ENCODE data around the gene CALCR. TPM values are rescaled to one million over a fixed set of nuclear protein-coding genes. Genes with fewer than 3 reads are reported as not detected.

Gene CALCR
- total and polyA plus RNA-seq, 9 donors = 5.1 to 12.5 (median 9.5) TPM

DNA sequence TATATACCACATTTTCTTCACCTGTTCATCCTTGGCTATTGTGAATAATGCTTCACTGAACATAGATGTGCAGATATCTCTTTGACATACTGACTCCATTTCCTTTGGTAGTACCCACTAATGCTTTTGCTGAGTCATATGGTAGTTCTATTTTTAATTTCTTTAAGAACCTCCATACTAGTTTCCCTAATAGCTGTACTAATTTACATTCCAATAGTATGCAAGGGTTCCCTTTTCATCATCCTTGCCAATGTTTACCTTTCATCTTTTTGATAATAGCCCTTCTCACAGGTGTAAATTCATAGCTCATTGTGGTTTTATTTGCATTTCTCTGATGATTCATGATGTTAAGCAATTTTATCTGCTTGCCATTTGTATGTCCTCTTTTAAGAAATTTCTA is 159.9 kb downstream of the CALCR start:
- Histone ChIP-seq H3K27ac (ENCODE audit: low read length) (no peak overlapping the region), H3K36me3 (ENCODE audit: control insufficient read depth, insufficient read depth, low read length) (no peaks in the 10 kb centered on the region)

DNA sequence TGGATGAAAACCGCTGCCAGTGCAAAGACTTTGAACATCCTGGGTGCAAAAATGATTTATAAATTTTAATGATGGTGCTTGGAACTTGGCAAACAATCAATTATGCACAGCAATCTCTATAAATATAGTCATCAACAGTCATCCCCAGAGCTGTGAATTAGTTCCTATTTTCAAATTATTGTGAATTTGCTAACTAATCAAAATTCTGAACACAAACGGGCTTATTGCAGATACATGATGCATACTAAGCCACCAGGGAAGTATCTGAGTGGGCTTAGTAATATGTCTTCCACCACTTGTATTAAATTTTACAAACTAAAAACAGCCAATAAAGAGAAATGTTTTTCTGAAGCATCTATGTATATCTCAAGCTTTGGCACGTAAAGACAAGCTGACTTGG is 165.2 kb downstream of the CALCR start:
- no peaks in the 10 kb centered on the region for H3K36me3 ChIP-seq (ENCODE audit: control insufficient read depth, insufficient read depth, low read length)

More for the DNA sequence above, 159.9 kb downstream of the CALCR start:
- Histone ChIP-seq H3K27me3 (ENCODE audit: control insufficient read depth, insufficient read depth, low read length) (no peaks in the 10 kb centered on the region), H3K4me3 (ENCODE audit: low read length) (no peak overlapping the region), H3K4me1 (ENCODE audit: control insufficient read depth, insufficient read depth, low read length) (no peaks in the 10 kb centered on the region), H3K9me3 (replicated peaks; ENCODE audit: control insufficient read depth, low read depth, low read length) (no peaks in the 10 kb centered on the region)
- no peak for DNase-seq

DNA sequence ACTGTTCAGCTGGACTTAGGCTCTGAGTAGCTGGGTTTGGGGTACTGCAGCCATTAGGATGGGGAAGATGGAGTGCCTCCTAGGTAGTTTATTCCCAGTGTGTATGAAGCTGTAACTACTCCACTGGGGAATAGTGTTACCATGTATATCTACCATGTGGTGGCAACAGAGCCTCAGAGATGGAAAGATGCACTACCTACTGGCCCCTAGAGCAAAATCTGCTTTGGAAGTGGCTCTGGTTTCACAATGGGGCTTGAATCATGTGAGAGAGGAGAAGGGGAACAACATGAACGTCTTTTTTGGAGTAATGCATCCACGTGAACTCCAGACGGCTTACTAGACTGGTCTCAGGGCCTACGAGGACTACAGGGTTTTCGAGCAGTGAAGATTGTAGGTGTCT is 167.3 kb downstream of the CALCR start:
- Histone ChIP-seq H3K9me3 (replicated peaks; ENCODE audit: control insufficient read depth, low read depth, low read length) (no peaks in the 10 kb centered on the region), H3K4me1 (ENCODE audit: control insufficient read depth, insufficient read depth, low read length) (no peaks in the 10 kb centered on the region), H3K4me3 (ENCODE audit: low read length) (no peak overlapping the region), H3K27ac (ENCODE audit: low read length) (no peak overlapping the region), H3K36me3 (ENCODE audit: control insufficient read depth, insufficient read depth, low read length) (no peaks in the 10 kb centered on the region), H3K27me3 (ENCODE audit: control insufficient read depth, insufficient read depth, low read length) (no peaks in the 10 kb centered on the region)
- 95% methylated on average over 5 of the region's 5 CpGs for WGBS (ENCODE audit: insufficient coverage)
- DNase-seq = peak; percentile 3

More for the DNA sequence above, 165.2 kb downstream of the CALCR start:
- no peak for DNase-seq
- Histone ChIP-seq H3K4me3 (ENCODE audit: low read length) (no peak overlapping the region), H3K27me3 (ENCODE audit: control insufficient read depth, insufficient read depth, low read length) (no peaks in the 10 kb centered on the region), H3K9me3 (replicated peaks; ENCODE audit: control insufficient read depth, low read depth, low read length) (no peaks in the 10 kb centered on the region), H3K27ac (ENCODE audit: low read length) (no peak overlapping the region), H3K4me1 (ENCODE audit: control insufficient read depth, insufficient read depth, low read length) (no peaks in the 10 kb centered on the region)
- WGBS (ENCODE audit: insufficient coverage) = 67% methylated on average over 1 of the region's 3 CpGs

DNA sequence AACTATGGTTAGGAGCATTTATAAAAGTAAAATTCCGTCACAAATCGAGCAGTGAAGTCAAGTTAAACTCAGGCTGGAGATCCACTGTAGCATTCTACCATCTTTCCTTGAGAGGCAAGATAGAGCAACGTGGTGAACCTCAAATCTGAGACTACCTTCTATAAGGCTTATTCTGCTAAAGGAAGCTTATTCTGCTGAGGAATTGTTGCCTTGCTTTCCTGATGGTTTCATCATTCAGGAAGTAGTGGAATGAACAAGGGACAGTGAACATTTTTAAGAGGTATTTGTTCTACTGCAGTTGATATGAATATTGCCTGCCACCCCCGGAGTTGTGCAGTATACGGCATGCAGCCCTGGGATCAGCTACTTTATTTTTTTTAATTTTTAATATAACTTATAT is 171.6 kb downstream of the CALCR start:
- Histone ChIP-seq H3K9me3 (replicated peaks; ENCODE audit: control insufficient read depth, low read depth, low read length) (no peaks in the 10 kb centered on the region), H3K4me3 (ENCODE audit: low read length) (no peak overlapping the region), H3K4me1 (ENCODE audit: control insufficient read depth, insufficient read depth, low read length) (no peaks in the 10 kb centered on the region), H3K27ac (ENCODE audit: low read length) (no peak overlapping the region), H3K27me3 (ENCODE audit: control insufficient read depth, insufficient read depth, low read length) (no peaks in the 10 kb centered on the region), H3K36me3 (ENCODE audit: control insufficient read depth, insufficient read depth, low read length) (no peaks in the 10 kb centered on the region)
- 80% methylated on average over 1 of the region's 5 CpGs for WGBS (ENCODE audit: insufficient coverage)
- no peak for DNase-seq

DNA sequence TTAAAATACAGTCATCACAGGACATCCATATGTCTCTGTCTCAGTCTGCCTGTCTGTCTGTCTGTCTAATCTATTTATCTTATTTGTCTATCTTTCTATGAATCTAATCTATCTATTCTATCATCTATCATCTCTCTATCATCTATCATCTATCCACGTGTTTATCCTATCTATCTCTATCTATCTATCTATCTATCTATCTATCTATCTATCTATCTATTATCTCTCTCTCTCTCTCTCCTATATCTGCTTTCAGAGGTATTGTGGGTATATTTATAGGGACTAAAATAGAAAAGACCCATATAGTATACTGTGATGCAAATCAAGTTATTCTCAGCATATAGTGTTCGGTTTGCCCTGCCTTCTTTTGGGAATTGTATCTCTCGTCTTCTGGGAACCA is 174.9 kb downstream of the CALCR start:
- 83% methylated on average over 1 of the region's 3 CpGs for WGBS (ENCODE audit: insufficient coverage)
- H3K4me3 ChIP-seq (ENCODE audit: low read length) = no peak overlapping the region
- no peaks in the 10 kb centered on the region for H3K27me3 ChIP-seq (ENCODE audit: control insufficient read depth, insufficient read depth, low read length)
- no peaks in the 10 kb centered on the region for H3K9me3 ChIP-seq (replicated peaks; ENCODE audit: control insufficient read depth, low read depth, low read length)
- no peak for DNase-seq
- no peaks in the 10 kb centered on the region for H3K36me3 ChIP-seq (ENCODE audit: control insufficient read depth, insufficient read depth, low read length)
- no peak overlapping the region for H3K27ac ChIP-seq (ENCODE audit: low read length)
- no peaks in the 10 kb centered on the region for H3K4me1 ChIP-seq (ENCODE audit: control insufficient read depth, insufficient read depth, low read length)

DNA sequence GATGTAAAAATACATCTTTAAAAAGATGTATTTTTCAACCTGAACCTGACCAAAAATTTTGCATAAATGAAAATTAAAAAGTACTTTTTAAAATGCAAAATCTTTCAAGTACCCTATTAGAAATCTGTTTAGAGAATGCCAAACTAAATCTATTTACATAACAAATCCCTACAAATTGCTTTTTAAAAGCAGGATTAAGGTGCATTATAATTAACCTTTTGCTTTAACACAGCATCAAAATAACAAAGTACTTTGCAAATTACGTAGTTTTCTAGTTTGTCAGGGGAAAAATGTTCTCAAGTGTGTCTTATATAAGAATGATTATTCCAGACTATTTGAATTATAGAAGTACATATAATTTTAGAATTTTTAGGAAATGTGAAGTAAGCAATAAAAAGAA is 181.5 kb downstream of the CALCR start:
- no CpG with 5 or more reads among the region's 1 CpG for WGBS (ENCODE audit: insufficient coverage)
- Histone ChIP-seq H3K27ac (ENCODE audit: low read length) (no peak overlapping the region), H3K4me1 (ENCODE audit: control insufficient read depth, insufficient read depth, low read length) (no peaks in the 10 kb centered on the region), H3K36me3 (ENCODE audit: control insufficient read depth, insufficient read depth, low read length) (no peaks in the 10 kb centered on the region), H3K27me3 (ENCODE audit: control insufficient read depth, insufficient read depth, low read length) (no peaks in the 10 kb centered on the region), H3K4me3 (ENCODE audit: low read length) (no peak overlapping the region), H3K9me3 (replicated peaks; ENCODE audit: control insufficient read depth, low read depth, low read length) (no peaks in the 10 kb centered on the region)
- no peak for DNase-seq

DNA sequence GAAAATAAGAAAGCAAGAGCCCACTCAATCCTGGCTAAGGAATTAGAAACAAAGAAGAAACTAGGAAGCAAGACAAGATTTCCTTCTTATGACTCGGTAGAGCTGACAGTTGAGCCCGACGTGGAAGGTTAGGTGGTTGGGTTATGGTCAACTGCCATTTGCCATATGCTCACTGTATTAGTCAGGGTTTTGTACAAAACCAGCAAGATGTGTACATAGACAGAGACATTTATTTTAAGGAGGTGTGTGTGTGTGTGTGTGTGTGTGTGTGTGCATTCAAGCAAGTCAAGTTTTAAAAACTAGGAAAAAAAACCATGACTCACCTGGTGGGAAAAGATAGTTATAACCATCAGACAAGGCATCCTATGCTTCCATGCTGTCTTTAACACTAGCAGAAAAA is 183.9 kb downstream of the CALCR start:
- Histone ChIP-seq H3K4me1 (ENCODE audit: control insufficient read depth, insufficient read depth, low read length) (no peaks in the 10 kb centered on the region), H3K27me3 (ENCODE audit: control insufficient read depth, insufficient read depth, low read length) (no peaks in the 10 kb centered on the region), H3K27ac (ENCODE audit: low read length) (no peak overlapping the region), H3K9me3 (replicated peaks; ENCODE audit: control insufficient read depth, low read depth, low read length) (no peaks in the 10 kb centered on the region), H3K4me3 (ENCODE audit: low read length) (no peak overlapping the region), H3K36me3 (ENCODE audit: control insufficient read depth, insufficient read depth, low read length) (no peaks in the 10 kb centered on the region)
- no CpG with 5 or more reads among the region's 3 CpGs for WGBS (ENCODE audit: insufficient coverage)
- no peak for DNase-seq

DNA sequence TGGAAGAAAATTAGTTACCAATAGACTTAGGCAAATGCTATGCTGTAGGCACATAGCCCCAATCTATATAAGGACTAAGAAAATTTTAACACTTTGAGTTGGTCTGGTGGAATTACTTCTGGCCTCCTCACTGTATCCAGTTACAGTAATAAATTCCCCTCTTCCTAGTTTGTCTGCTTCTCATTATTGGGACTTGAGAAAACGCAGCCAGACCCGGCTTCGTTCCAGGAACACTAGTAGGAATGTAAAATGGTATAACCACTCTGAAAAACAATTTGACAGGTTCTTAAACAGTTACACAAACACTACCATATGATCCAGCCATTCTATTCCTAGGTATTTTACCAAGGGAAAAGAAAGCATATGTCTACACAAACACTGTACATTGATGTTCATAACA is 192.2 kb downstream of the CALCR start:
- Histone ChIP-seq H3K36me3 (ENCODE audit: control insufficient read depth, insufficient read depth, low read length) (no peaks in the 10 kb centered on the region), H3K27ac (ENCODE audit: low read length) (no peak overlapping the region), H3K27me3 (ENCODE audit: control insufficient read depth, insufficient read depth, low read length) (no peaks in the 10 kb centered on the region), H3K9me3 (replicated peaks; ENCODE audit: control insufficient read depth, low read depth, low read length) (no peaks in the 10 kb centered on the region), H3K4me1 (ENCODE audit: control insufficient read depth, insufficient read depth, low read length) (no peaks in the 10 kb centered on the region), H3K4me3 (ENCODE audit: low read length) (no peak overlapping the region)
- DNase-seq = no peak
- no CpG with 5 or more reads among the region's 3 CpGs for WGBS (ENCODE audit: insufficient coverage)

DNA sequence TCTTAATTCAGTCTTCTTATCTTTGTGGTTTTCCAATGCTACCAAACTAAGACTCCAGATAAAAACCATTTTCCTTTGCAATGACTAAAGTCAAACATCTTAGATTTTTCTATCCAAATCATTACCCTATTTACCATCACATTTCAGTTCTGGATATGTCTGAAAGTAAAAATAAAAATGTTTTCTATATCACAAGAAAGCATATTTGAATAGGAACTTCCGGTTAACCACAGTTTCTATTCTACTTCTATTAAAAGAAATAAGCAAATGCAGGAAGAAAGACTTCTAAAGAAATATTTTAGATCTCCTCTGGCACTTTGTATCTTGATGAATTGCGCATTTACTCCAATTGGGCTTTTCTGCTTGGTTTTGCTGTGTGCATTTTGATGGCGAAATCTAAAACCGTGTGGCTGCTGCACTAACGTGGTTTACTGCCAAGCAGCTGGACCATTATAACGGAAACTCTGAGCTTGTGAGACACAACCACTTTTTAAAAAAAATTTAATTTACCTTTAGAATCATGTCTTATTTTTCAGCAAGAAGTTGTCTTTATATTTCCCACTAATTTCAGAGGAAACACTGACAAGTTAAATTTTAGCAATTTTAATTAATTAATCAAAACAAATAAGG is 196.3 kb downstream of the CALCR start:
- Histone ChIP-seq H3K27me3 (ENCODE audit: control insufficient read depth, insufficient read depth, low read length) (no peaks in the 10 kb centered on the region), H3K36me3 (ENCODE audit: control insufficient read depth, insufficient read depth, low read length) (no peaks in the 10 kb centered on the region), H3K4me1 (ENCODE audit: control insufficient read depth, insufficient read depth, low read length) (no peaks in the 10 kb centered on the region), H3K4me3 (ENCODE audit: low read length) (no peak overlapping the region), H3K27ac (ENCODE audit: low read length) (no peak overlapping the region), H3K9me3 (replicated peaks; ENCODE audit: control insufficient read depth, low read depth, low read length) (no peaks in the 10 kb centered on the region)
- 67% methylated on average over 3 of the region's 6 CpGs for WGBS (ENCODE audit: insufficient coverage)
- peak; percentile 68 for DNase-seq

DNA sequence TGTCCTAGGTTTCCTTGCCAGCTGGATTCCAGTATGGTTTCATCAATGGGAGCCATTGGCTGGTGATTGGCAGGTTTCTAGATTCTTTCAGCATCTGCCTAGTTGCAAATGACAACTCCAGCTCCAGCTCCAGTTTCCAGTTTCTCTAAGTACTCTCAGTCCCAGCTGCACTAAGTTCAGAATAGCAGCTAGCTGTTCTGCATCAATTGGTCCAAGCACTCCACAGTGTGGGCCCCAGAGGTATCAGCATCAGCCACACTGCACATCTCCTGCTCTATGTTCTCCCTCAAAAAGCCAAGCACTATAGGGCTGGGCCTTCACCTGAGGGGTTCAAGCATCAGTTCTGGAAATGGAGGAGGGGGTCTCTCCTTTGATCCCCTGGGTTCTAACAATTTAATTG is 198.9 kb downstream of the CALCR start:
- Histone ChIP-seq H3K36me3 (ENCODE audit: control insufficient read depth, insufficient read depth, low read length) (no peaks in the 10 kb centered on the region), H3K27ac (ENCODE audit: low read length) (no peak overlapping the region), H3K4me3 (ENCODE audit: low read length) (no peak overlapping the region), H3K4me1 (ENCODE audit: control insufficient read depth, insufficient read depth, low read length) (no peaks in the 10 kb centered on the region), H3K9me3 (replicated peaks; ENCODE audit: control insufficient read depth, low read depth, low read length) (no peaks in the 10 kb centered on the region), H3K27me3 (ENCODE audit: control insufficient read depth, insufficient read depth, low read length) (no peaks in the 10 kb centered on the region)
- no peak for DNase-seq

Measured in muscle of leg (tissue), 11 donors.